SKM-1 treated with dmso at 0.1 percent for 144 hours (cell line): Measurements from ENCODE around the gene TYRO3.
A peak's percentile ranks its signal among the peaks of the same experiment; 100 is the strongest.

ENCODE experiments used
- DNase-seq: peaks from one replicate; lab custom pipeline; 2025; ENCODE audit not compliant: unreplicated experiment; lab: John Stamatoyannopoulos, UW

Gene TYRO3

DNA sequence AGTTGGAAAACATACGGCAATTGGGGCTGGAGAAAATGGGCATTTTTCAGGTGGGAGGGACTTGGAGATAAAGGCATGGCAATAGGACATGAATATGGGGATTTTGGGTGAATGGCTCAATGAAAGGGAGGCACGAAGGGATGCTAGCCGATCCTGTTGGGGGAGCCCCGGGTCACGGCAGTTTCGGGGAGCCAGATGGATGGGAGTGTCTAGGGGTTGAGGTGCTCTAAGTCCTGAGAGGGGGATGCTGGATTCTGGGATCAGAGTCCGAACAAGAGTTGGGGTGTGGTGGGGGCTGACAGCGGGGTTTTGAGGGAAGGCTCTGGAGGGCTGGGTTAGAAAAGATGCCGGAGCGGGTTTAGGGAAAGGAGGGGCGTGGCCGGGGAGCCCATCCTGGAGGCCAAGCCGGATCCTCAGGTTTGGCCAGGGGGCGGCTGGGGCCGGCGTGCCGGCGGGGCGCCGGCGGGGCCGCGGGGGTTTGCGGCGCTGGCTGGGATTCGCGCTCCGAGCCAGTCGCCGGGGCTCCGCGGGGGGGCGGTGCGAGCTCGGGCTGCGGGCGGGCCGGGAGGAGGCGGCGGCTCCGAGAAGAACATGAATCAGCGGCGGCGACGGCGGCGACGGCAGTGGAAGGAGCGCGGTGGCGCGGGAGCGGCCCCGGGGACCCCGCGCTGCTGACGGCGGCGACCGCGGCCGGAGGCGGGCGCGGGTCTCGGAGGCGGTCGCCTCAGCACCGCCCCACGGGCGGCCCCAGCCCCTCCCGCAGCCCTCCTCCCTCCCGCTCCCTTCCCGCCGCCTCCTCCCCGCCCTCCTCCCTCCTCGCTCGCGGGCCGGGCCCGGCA lies at the start of gene TYRO3:
TSS of gene TYRO3 (plus strand) at position 813 of the 839 bp plus-strand sequence. CDS start 46 bp downstream, outside the sequence.
- DNase-seq = peak; percentile 45

GRCh38 chr15:41510728-41511127 lies 48.3 kb upstream of the TYRO3 start:
- no peak for DNase-seq

GRCh38 chr15:41511331-41511898 lies 47.6 kb upstream of the TYRO3 start:
- DNase-seq = no peak

- DNase-seq = no peak
Measured at GRCh38 chr15:41511899-41512369, 47.1 kb upstream of the TYRO3 start.

- DNase-seq = no peak
Measured at GRCh38 chr15:41512512-41512939, 46.5 kb upstream of the TYRO3 start.

- DNase-seq = no peak
Measured at GRCh38 chr15:41512940-41513505, 46.0 kb upstream of the TYRO3 start.

GRCh38 chr15:41513506-41514227 lies 45.3 kb upstream of the TYRO3 start, which contains the start of gene LTK:
LTK (minus strand) TSS chr15:41513827; CDS start chr15:41513709, 118 bp downstream.
- no peak for DNase-seq

DNA sequence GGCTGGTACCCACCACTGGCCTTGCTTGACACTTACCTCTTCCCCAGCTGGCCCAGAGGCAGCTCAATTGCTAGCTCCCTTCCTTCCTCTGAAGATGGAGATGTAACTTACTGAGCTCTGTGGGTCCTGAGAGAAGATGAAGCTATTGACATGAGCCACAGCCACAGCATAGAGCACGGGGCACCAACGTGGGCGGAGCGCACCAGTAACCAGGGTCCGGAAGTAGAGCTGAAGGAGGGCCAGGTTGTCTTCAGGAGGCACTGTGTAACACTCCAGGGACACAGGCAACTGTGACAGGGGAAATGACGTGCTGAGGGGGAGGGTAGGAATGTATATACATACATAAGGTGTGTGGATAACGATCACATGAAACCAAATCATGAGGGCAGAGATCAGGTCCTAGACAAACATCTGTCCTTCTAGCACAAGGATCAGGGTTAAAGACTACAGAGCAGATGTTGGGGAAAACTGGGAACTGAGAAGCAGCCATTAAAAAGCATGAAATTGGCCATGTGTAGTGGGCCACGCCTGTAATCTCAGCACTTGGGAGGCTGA lies 41.0 kb upstream of the TYRO3 start:
- DNase-seq = no peak

DNA sequence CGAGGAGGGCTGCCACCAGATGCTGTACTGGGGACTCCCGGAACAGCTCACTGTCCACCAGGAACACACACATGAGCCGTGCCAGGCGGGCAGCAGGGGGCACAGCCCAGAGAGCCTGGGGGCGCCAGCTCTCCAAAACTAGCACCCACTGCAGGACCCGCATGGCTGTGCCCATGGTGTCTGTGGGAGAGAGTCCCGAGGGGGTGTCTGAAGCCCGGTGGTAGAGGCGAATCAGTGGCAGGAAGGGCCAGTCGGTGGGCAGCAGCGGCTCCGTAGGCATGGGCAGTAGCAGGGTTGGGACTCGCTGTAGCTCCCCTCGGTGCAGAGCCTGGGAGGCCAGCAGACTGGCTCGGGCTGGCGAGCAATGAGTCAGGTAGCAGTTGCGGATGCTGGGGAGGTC lies 38.4 kb upstream of the TYRO3 start:
- DNase-seq = no peak

- DNase-seq = no peak
Measured at GRCh38 chr15:41521614-41522013, 37.4 kb upstream of the TYRO3 start.

- no peak for DNase-seq
Measured at GRCh38 chr15:41523097-41523496, 35.9 kb upstream of the TYRO3 start.

DNA sequence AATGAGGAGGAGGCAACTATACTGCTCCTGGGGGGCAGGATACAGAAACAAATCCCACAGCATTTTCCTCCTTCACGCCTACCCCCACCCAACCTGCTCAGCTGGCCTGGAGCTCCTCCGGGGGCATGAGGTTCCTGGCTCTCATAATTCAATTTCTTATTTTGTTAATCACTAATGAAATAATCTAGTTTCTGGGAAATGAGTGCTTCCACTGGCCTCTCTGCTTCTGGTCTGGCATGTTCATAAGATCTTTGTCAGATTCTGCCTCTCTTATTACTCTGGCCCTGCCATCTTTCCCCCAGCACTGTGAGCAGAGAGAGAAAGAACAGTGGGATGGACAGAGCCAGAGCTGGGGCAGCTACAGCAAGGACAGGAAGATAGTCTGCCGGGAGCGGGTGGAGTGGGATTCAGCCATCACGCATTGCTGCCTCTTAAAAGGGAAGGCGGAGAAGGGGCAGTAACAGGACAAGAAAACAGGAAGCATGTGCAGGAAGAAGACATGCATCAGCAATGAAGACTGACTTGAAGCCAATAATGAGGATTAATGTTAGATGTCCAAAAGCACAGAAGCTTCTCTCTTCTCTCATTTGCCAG lies 28.6 kb upstream of the TYRO3 start:
- DNase-seq = no peak

DNA sequence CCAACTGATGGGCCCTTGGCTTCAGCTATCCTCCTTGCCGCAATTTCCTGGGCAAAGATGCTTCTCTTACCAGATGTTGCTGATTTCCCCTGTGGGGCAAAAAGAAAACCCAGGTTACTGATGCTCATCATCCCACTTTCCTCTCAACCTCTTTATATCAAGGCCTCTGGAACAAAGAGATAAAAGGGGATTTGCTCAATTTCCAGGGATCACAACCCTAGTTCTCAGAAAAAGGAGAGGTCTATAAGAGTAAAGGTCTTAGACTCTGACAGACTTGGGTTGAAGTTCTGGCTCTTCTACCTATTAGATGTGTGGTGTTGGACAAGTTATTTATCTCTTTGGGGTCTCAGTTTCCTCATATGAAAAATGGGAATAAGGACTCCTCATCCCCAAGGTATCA lies 23.5 kb upstream of the TYRO3 start:
- DNase-seq = no peak

GRCh38 chr15:41536866-41537265 lies 22.1 kb upstream of the TYRO3 start:
- no peak for DNase-seq

DNA sequence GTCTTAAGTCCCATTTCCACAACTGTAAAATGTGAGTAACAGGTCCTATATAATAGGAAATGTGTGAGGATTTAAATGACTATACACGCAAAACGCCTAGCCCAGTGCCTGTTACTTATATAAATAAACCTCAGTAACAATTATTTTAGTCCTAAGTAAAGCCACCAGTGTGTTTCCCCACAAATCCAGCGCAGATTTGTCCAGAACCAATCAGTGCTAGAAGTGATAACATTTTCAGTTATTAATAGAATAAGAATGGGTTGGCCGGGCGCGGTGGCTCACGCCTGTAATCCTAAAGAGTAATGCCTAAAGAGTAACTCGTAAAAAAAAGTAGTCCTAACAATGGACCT lies 15.5 kb upstream of the TYRO3 start:
- DNase-seq = no peak

DNA sequence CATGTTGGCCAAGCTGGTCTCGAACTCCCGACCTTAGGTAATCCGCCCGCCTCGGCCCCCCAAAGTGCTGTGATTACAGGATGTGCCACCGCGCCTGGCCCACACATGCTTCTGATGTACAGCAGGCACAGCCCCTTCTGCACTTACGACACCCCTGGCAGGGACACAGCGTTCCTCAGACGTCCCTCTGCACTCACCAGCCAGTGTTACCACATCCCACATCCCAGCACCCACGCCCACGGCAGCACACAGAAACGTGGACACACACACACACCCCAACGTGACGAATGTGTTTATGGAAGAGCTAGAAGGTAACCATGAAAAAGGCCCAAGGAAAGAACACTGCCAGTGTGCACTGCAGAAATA lies 14.4 kb upstream of the TYRO3 start:
- DNase-seq = no peak

DNA sequence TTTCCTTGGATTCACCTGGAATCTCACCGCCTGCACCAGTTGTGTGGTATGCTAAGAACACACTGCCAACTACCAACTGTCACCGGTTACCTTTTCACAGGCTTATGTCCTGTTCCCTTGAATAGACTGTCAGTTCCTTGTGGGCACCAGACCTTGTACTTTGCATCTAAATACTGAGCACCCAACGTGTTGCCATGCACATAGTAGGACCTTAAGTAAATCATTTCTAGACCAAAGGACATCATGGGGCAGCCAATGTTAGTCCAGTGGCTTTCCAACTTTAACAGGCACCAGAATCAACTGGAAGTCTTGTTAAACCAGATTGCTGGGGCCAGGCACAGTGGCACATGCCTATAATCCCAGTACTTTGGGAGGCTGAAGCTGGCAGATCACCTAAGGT lies 13.8 kb upstream of the TYRO3 start:
- no peak for DNase-seq

GRCh38 chr15:41546851-41547786 lies 11.9 kb upstream of the TYRO3 start:
- DNase-seq = no peak

DNA sequence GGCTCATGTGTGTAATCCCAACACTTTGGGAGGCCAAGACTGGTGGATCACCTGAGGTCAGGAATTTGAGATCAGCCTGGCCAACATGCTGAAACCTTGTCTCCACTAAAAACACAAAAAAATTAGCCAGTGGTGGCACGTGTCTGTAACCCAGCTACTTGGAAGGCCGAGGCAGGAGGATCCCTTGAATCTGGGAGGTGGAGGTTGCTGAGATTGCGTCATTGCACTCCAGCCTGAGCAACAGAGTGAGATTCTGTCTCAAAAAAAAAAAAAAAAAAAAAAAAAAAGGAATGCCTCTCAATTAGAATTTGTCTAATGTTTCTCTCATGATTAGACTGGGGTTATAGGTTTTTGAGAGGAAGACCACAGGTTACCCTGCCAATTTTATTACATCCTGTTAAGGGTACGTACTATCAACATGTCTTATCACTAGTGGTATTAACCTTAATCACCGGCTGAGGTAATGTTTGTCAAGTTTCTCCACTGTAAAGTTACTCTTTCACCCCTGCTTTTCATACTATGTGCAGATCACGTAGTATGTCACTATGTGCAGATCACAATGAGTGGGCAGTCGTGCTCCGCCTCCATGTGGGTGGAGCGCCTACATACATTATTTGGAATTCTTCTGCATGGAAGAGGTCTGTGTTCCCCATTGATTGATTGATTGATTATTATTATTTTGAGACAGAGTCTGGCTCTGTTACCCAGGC lies 8.8 kb upstream of the TYRO3 start:
- no peak for DNase-seq
